H9 (cell line): ENCODE measurements around the gene STIL. TPM values are rescaled to one million over a fixed set of nuclear protein-coding genes. Genes with fewer than 3 reads are reported as not detected.

Source experiments
- DNase-seq: peaks from one replicate; pipeline ENCODE4 v3.0.0-alpha.2; 2017
- H2AFZ ChIP-seq: one replicate; pipeline ENCODE4 v1.6.1; 2013; ENCODE audit warnings: mild to moderate bottlenecking, low read length, control low read depth, moderate library complexity
- H2AK5ac ChIP-seq: 2 replicates; pipeline ENCODE4 v1.6.1; 2013; ENCODE audit warnings: low read length, control low read depth, mixed read lengths; ENCODE audit not compliant: insufficient read length
- H2BK120ac ChIP-seq: one replicate; pipeline ENCODE4 v1.6.1; 2013; ENCODE audit warnings: low read depth, mild to moderate bottlenecking, low read length, control low read depth, inconsistent platforms; ENCODE audit not compliant: poor library complexity, severe bottlenecking
- H2BK12ac ChIP-seq: 2 replicates; pipeline ENCODE4 v1.6.1; 2013; ENCODE audit warnings: low read length, control low read depth, mixed read lengths, low read depth; ENCODE audit not compliant: insufficient read length
- H2BK15ac ChIP-seq: 2 replicates; pipeline ENCODE4 v1.6.1; 2013; ENCODE audit warnings: low read depth, low read length, control low read depth
- H2BK20ac ChIP-seq: one replicate; pipeline ENCODE4 v1.6.1; 2013; ENCODE audit warnings: low read depth, mild to moderate bottlenecking, low read length, control low read depth, inconsistent platforms; ENCODE audit not compliant: poor library complexity, severe bottlenecking
- H2BK5ac ChIP-seq: 2 replicates; pipeline ENCODE4 v1.6.1; 2013; ENCODE audit warnings: low read length, control low read depth, mixed read lengths; ENCODE audit not compliant: insufficient read length
- H3K14ac ChIP-seq: 2 replicates; pipeline ENCODE4 v1.6.1; 2013; ENCODE audit warnings: low read length, control low read depth; ENCODE audit not compliant: insufficient read depth
- H3K18ac ChIP-seq: 2 replicates; pipeline ENCODE4 v1.6.1; 2013; ENCODE audit warnings: low read depth, mild to moderate bottlenecking, mixed read lengths, low read length, control low read depth; ENCODE audit not compliant: insufficient read length
- H3K23ac ChIP-seq: 2 replicates; pipeline ENCODE4 v1.6.1; 2013; ENCODE audit warnings: low read length, control low read depth, mixed read lengths, low read depth; ENCODE audit not compliant: insufficient read length
- H3K23me2 ChIP-seq: 2 replicates; pipeline ENCODE4 v1.6.1; 2013; ENCODE audit warnings: low read depth, mild to moderate bottlenecking, mixed read lengths, low read length, control low read depth; ENCODE audit not compliant: insufficient read length, poor library complexity, severe bottlenecking
- H3K27ac ChIP-seq: 2 replicates; pipeline ENCODE4 v1.5.1; 2013; ENCODE audit warnings: low read length, control low read depth, mixed read lengths, low read depth; ENCODE audit not compliant: insufficient read length
- H3K27me3 ChIP-seq: 2 replicates; pipeline ENCODE4 v1.6.1; 2013; ENCODE audit warnings: low read length, control low read depth, inconsistent platforms; ENCODE audit not compliant: insufficient read depth
- H3K4ac ChIP-seq: 2 replicates; pipeline ENCODE4 v1.6.1; 2013; ENCODE audit warnings: low read depth, mild to moderate bottlenecking, control low read depth, inconsistent platforms, low read length, moderate library complexity
- H3K4me1 ChIP-seq: 2 replicates; pipeline ENCODE4 v1.6.1; 2013; ENCODE audit warnings: low read length, control low read depth, inconsistent platforms; ENCODE audit not compliant: insufficient read depth
- H3K4me2 ChIP-seq: 2 replicates; pipeline ENCODE4 v1.6.1; 2013; ENCODE audit warnings: low read length, control low read depth, mixed read lengths; ENCODE audit not compliant: insufficient read length, insufficient read depth
- H3K56ac ChIP-seq: 2 replicates; pipeline ENCODE4 v1.6.1; 2013; ENCODE audit warnings: low read depth, mild to moderate bottlenecking, mixed read lengths, low read length, control low read depth; ENCODE audit not compliant: insufficient read length
- H3K79me1 ChIP-seq: 2 replicates; pipeline ENCODE4 v1.6.1; 2013; ENCODE audit warnings: low read depth, mild to moderate bottlenecking, moderate library complexity, low read length, control low read depth, inconsistent platforms; ENCODE audit not compliant: insufficient read depth, poor library complexity, severe bottlenecking
- H3K79me2 ChIP-seq: 2 replicates; pipeline ENCODE4 v1.6.1; 2013; ENCODE audit warnings: low read length, control low read depth, inconsistent platforms; ENCODE audit not compliant: insufficient read depth
- H3K9ac ChIP-seq: 2 replicates; pipeline ENCODE4 v1.6.1; 2013; ENCODE audit warnings: low read length, control low read depth, mixed read lengths; ENCODE audit not compliant: insufficient read length; ENCODE audit errors: extremely low read depth
- H3K9me3 ChIP-seq: one replicate; pipeline ENCODE4 v1.6.1; 2013; ENCODE audit warnings: low read depth, low read length, inconsistent platforms; ENCODE audit not compliant: control insufficient read depth
- H3T11ph ChIP-seq: one replicate; pipeline ENCODE4 v1.6.1; 2013; ENCODE audit warnings: mild to moderate bottlenecking, low read length, control low read depth, inconsistent platforms
- H4K20me1 ChIP-seq: one replicate; pipeline ENCODE4 v1.6.1; 2013; ENCODE audit not compliant: control insufficient read depth, insufficient read length, insufficient read depth
- H4K5ac ChIP-seq: 2 replicates; pipeline ENCODE4 v1.6.1; 2013; ENCODE audit warnings: low read depth, mild to moderate bottlenecking, mixed read lengths, low read length, control low read depth; ENCODE audit not compliant: insufficient read length
- H4K8ac ChIP-seq: replicated peaks from 2 replicates; pipeline ENCODE4 v1.6.1; 2013; ENCODE audit warnings: low read length, control low read depth, mixed read lengths, low read depth; ENCODE audit not compliant: insufficient read length
- H4K91ac ChIP-seq: 2 replicates; pipeline ENCODE4 v1.6.1; 2013; ENCODE audit warnings: low read depth, mild to moderate bottlenecking, moderate library complexity, mixed read lengths, low read length, control low read depth; ENCODE audit not compliant: insufficient read length
- H3K27ac Mint-ChIP-seq, 3 experiments: 2 replicates in 2 of 3; 3 replicates in 1 of 3; pipeline ENCODE4 v1.8.0; 2020 to 2021; ENCODE audit warnings: mixed read lengths in 3 of 3, mild to moderate bottlenecking in 1 of 3, moderate library complexity in 1 of 3
- H3K27me3 Mint-ChIP-seq: 2 replicates; pipeline ENCODE4 v1.8.0; 2021; ENCODE audit warnings: low read depth, mild to moderate bottlenecking, moderate library complexity, mixed read lengths
- H3K36me3 Mint-ChIP-seq, 3 experiments: 2 replicates in 2 of 3; 3 replicates in 1 of 3; pipeline ENCODE4 v1.8.0; 2020 to 2021; ENCODE audit warnings: low read depth in 3 of 3, mixed read lengths in 3 of 3; ENCODE audit not compliant: insufficient read depth in 1 of 3
- H3K4me1 Mint-ChIP-seq, 2 experiments: 2 replicates each; pipeline ENCODE4 v1.8.0; 2020; ENCODE audit warnings: mixed read lengths in 2 of 2
- H3K4me3 Mint-ChIP-seq, 2 experiments: 2 replicates in 1 of 2; 3 replicates in 1 of 2; pipeline ENCODE4 v1.8.0; 2020 to 2021; ENCODE audit warnings: mild to moderate bottlenecking in 2 of 2, mixed read lengths in 2 of 2, moderate library complexity in 1 of 2
- H3K9me3 Mint-ChIP-seq, 2 experiments: 2 replicates in 1 of 2; 3 replicates in 1 of 2; pipeline ENCODE4 v1.8.0; 2020; ENCODE audit warnings: mild to moderate bottlenecking in 2 of 2, mixed read lengths in 2 of 2, moderate library complexity in 1 of 2
- WGBS: extraction: QIAGEN DNeasy Blood & Tissue Kit; methylation state at CpG from one replicate; pipeline ENCODE4 v1.1.7; 2013; ENCODE audit warnings: missing lambda C conversion rate, low lambda C conversion rate, mixed read lengths; ENCODE audit not compliant: insufficient read length; ENCODE audit errors: extremely low coverage; 5-methylcytosine and 5-hydroxymethylcytosine counted together
- total RNA-seq: library from RNA; stranded (reverse); gene quantifications from 2 replicates; pipeline ENCODE4 v1.2.1, GENCODE V29; 2021
- TF ChIP-seq, protein P1 (sequence below): fragments of 200-600 bp; sonication (generic); conservative IDR thresholded peaks from 3 replicates; pipeline ENCODE4 v1.8.0; 2021; ENCODE audit warnings: antibody characterized with exemption, mild to moderate bottlenecking

Gene STIL
- total RNA-seq, 1 experiment from 2014 or later = 26.6 TPM

DNA sequence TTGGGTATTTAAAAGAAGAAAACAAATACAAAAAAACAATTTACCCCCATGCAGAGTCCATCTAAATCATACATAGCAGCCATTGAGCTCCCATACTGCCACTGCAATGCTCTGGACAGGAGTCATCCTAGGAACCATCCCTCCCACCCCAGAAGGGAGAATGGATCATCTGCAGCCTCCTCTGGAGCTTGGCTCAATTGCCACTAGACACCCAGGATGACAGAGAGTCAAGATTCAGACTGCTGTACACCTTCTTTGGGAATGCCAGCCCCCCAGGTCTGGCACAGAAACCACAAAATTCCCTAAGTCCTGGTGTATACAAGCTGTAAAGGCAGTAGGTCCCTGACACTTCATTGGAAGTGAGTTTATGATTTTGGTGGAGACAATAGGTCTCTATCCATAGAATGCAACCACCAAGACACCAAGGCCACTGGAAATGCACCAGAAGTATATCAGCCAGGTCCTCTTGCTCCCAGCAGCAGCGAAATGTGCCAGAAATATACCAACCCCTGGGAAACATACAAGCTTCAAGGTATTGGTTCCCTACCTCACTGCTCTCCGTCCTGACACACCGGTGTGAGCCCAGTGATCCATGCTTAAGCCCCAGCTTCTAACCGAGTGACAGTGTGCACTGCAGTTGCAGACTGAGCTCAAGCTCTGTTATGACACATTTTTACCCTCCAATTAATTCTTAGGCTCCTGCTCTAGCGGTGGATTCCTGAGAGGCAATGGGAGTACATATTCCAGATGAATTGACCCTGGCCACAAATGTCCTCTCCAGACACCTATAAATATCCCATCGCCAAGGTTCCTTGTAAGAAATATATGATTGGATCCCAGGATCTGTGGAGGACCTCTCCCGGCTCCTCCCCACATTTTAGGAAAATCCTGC, 86.4 kb downstream of the STIL start:
- Mint-ChIP-seq H3K36me3 (peaks cover 0 to 2% (median 0%) of the 10 kb centered on the region in 3 experiments; a peak in 2 of 7 replicates), H3K4me3 (no peak overlapping the region; a peak in 1 of 5 replicates), H3K9me3 (peaks cover 0 to 3% of the 10 kb centered on the region in 2 experiments; a peak in 2 of 5 replicates), H3K4me1 (peaks cover 33 to 46% of the 10 kb centered on the region in 2 experiments), H3K27me3 (peaks cover 71% of the 10 kb centered on the region), H3K27ac (no peak overlapping the region)
- Histone ChIP-seq H3K4me1 (no peaks in the 10 kb centered on the region; the same call in 1 of the 2 replicates), H3K9me3 (no peaks in the 10 kb centered on the region), H3K27ac (no peak overlapping the region), H3K18ac (no peak overlapping the region), H2BK5ac (no peak overlapping the region), H3K27me3 (peaks cover 96% of the 10 kb centered on the region), H3K4me2 (no peak overlapping the region), H2BK12ac (no peak overlapping the region), H3K9ac (no peak overlapping the region), H3K14ac (no peak overlapping the region), H2AFZ (no peak overlapping the region), H3K79me1 (no peaks in the 10 kb centered on the region), H2BK15ac (no peak overlapping the region), H3K56ac (no peak overlapping the region), H2AK5ac (no peak overlapping the region), H4K8ac (no peak overlapping the region), H3K23me2 (peaks cover 18% of the 10 kb centered on the region), H3K23ac (no peak overlapping the region), H3K4ac (no peak overlapping the region), H3T11ph (no peak overlapping the region), H3K79me2 (no peaks in the 10 kb centered on the region), H4K5ac (no peak overlapping the region), H2BK120ac (no peak overlapping the region), H2BK20ac (no peak overlapping the region), H4K91ac (no peak overlapping the region), H4K20me1 (peaks cover 2% of the 10 kb centered on the region)
- no CpG with 5 or more reads among the region's 7 CpGs for WGBS
- DNase-seq = no peak
- TF ChIP-seq, protein P1, sequence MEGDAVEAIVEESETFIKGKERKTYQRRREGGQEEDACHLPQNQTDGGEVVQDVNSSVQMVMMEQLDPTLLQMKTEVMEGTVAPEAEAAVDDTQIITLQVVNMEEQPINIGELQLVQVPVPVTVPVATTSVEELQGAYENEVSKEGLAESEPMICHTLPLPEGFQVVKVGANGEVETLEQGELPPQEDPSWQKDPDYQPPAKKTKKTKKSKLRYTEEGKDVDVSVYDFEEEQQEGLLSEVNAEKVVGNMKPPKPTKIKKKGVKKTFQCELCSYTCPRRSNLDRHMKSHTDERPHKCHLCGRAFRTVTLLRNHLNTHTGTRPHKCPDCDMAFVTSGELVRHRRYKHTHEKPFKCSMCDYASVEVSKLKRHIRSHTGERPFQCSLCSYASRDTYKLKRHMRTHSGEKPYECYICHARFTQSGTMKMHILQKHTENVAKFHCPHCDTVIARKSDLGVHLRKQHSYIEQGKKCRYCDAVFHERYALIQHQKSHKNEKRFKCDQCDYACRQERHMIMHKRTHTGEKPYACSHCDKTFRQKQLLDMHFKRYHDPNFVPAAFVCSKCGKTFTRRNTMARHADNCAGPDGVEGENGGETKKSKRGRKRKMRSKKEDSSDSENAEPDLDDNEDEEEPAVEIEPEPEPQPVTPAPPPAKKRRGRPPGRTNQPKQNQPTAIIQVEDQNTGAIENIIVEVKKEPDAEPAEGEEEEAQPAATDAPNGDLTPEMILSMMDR = no peak
